ENCODE measurements around the gene CSAD.

DNA sequence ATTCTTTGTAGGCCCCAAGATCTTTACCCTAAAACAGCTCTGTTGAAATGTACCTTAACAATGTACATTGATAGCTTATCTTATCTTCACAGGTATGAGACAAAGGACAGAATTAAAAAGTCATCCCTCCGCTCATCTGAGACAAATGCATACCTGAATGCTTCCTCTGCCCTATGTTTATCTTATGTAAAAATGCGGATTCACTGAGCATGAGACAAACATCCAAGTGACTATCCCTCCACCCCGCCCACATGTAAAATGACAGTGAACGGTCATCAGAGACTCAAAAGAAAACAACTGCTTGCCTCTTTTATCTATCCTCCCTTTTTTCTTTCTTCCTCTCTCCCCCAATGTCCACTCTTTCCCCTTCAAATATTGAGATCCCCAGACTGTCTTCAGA, 37.4 kb downstream of the CSAD start:
- TF ChIP-seq EZH2phosphoT487 (IDR thresholded peaks at IDR 0.05; ENCODE audit: unreplicated experiment) (no peak), POLR2AphosphoS5 (IDR thresholded peaks at IDR 0.05; ENCODE audit: low read depth) (no peak), EZH2 (IDR thresholded peaks at IDR 0.05; ENCODE audit: low read depth, unreplicated experiment) (no peak), CREB1 (CRISPR knock-in tag; IDR thresholded peaks at IDR 0.05; ENCODE audit: low read depth) (no peak), JUNB (IDR thresholded peaks at IDR 0.05; ENCODE audit: unreplicated experiment) (no peak), ZNF114 (CRISPR knock-in tag; IDR thresholded peaks at IDR 0.05) (no peak)
- TF ChIP-seq, protein P1, sequence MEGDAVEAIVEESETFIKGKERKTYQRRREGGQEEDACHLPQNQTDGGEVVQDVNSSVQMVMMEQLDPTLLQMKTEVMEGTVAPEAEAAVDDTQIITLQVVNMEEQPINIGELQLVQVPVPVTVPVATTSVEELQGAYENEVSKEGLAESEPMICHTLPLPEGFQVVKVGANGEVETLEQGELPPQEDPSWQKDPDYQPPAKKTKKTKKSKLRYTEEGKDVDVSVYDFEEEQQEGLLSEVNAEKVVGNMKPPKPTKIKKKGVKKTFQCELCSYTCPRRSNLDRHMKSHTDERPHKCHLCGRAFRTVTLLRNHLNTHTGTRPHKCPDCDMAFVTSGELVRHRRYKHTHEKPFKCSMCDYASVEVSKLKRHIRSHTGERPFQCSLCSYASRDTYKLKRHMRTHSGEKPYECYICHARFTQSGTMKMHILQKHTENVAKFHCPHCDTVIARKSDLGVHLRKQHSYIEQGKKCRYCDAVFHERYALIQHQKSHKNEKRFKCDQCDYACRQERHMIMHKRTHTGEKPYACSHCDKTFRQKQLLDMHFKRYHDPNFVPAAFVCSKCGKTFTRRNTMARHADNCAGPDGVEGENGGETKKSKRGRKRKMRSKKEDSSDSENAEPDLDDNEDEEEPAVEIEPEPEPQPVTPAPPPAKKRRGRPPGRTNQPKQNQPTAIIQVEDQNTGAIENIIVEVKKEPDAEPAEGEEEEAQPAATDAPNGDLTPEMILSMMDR (conservative IDR thresholded peaks at IDR 0.05; ENCODE audit: low read depth in 2 of 2), result no peak
- TF ChIP-seq, protein P2, sequence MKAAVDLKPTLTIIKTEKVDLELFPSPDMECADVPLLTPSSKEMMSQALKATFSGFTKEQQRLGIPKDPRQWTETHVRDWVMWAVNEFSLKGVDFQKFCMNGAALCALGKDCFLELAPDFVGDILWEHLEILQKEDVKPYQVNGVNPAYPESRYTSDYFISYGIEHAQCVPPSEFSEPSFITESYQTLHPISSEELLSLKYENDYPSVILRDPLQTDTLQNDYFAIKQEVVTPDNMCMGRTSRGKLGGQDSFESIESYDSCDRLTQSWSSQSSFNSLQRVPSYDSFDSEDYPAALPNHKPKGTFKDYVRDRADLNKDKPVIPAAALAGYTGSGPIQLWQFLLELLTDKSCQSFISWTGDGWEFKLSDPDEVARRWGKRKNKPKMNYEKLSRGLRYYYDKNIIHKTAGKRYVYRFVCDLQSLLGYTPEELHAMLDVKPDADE (IDR thresholded peaks at IDR 0.05), result no peak
- TF ChIP-seq, protein P3, sequence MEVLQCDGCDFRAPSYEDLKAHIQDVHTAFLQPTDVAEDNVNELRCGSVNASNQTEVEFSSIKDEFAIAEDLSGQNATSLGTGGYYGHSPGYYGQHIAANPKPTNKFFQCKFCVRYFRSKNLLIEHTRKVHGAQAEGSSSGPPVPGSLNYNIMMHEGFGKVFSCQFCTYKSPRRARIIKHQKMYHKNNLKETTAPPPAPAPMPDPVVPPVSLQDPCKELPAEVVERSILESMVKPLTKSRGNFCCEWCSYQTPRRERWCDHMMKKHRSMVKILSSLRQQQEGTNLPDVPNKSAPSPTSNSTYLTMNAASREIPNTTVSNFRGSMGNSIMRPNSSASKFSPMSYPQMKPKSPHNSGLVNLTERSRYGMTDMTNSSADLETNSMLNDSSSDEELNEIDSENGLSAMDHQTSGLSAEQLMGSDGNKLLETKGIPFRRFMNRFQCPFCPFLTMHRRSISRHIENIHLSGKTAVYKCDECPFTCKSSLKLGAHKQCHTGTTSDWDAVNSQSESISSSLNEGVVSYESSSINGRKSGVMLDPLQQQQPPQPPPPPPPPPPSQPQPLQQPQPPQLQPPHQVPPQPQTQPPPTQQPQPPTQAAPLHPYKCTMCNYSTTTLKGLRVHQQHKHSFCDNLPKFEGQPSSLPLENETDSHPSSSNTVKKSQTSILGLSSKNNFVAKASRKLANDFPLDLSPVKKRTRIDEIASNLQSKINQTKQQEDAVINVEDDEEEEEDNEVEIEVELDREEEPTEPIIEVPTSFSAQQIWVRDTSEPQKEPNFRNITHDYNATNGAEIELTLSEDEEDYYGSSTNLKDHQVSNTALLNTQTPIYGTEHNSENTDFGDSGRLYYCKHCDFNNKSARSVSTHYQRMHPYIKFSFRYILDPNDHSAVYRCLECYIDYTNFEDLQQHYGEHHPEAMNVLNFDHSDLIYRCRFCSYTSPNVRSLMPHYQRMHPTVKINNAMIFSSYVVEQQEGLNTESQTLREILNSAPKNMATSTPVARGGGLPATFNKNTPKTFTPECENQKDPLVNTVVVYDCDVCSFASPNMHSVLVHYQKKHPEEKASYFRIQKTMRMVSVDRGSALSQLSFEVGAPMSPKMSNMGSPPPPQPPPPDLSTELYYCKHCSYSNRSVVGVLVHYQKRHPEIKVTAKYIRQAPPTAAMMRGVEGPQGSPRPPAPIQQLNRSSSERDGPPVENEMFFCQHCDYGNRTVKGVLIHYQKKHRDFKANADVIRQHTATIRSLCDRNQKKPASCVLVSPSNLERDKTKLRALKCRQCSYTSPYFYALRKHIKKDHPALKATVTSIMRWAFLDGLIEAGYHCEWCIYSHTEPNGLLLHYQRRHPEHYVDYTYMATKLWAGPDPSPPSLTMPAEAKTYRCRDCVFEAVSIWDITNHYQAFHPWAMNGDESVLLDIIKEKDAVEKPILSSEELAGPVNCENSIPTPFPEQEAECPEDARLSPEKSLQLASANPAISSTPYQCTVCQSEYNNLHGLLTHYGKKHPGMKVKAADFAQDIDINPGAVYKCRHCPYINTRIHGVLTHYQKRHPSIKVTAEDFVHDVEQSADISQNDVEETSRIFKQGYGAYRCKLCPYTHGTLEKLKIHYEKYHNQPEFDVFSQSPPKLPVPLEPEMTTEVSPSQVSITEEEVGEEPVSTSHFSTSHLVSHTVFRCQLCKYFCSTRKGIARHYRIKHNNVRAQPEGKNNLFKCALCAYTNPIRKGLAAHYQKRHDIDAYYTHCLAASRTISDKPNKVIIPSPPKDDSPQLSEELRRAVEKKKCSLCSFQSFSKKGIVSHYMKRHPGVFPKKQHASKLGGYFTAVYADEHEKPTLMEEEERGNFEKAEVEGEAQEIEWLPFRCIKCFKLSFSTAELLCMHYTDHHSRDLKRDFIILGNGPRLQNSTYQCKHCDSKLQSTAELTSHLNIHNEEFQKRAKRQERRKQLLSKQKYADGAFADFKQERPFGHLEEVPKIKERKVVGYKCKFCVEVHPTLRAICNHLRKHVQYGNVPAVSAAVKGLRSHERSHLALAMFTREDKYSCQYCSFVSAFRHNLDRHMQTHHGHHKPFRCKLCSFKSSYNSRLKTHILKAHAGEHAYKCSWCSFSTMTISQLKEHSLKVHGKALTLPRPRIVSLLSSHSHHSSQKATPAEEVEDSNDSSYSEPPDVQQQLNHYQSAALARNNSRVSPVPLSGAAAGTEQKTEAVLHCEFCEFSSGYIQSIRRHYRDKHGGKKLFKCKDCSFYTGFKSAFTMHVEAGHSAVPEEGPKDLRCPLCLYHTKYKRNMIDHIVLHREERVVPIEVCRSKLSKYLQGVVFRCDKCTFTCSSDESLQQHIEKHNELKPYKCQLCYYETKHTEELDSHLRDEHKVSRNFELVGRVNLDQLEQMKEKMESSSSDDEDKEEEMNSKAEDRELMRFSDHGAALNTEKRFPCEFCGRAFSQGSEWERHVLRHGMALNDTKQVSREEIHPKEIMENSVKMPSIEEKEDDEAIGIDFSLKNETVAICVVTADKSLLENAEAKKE (CRISPR knock-in tag; IDR thresholded peaks at IDR 0.05), result no peak
- TF ChIP-seq, protein P4, sequence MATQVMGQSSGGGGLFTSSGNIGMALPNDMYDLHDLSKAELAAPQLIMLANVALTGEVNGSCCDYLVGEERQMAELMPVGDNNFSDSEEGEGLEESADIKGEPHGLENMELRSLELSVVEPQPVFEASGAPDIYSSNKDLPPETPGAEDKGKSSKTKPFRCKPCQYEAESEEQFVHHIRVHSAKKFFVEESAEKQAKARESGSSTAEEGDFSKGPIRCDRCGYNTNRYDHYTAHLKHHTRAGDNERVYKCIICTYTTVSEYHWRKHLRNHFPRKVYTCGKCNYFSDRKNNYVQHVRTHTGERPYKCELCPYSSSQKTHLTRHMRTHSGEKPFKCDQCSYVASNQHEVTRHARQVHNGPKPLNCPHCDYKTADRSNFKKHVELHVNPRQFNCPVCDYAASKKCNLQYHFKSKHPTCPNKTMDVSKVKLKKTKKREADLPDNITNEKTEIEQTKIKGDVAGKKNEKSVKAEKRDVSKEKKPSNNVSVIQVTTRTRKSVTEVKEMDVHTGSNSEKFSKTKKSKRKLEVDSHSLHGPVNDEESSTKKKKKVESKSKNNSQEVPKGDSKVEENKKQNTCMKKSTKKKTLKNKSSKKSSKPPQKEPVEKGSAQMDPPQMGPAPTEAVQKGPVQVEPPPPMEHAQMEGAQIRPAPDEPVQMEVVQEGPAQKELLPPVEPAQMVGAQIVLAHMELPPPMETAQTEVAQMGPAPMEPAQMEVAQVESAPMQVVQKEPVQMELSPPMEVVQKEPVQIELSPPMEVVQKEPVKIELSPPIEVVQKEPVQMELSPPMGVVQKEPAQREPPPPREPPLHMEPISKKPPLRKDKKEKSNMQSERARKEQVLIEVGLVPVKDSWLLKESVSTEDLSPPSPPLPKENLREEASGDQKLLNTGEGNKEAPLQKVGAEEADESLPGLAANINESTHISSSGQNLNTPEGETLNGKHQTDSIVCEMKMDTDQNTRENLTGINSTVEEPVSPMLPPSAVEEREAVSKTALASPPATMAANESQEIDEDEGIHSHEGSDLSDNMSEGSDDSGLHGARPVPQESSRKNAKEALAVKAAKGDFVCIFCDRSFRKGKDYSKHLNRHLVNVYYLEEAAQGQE (IDR thresholded peaks at IDR 0.05; ENCODE audit: unreplicated experiment), result no peak
